H9 (cell line): ENCODE data around the gene CTIF. TPM values are rescaled to one million over a fixed set of nuclear protein-coding genes. Genes with fewer than 3 reads are reported as not detected.

Experiments used
- DNase-seq: peaks from one replicate; pipeline ENCODE4 v3.0.0-alpha.2; 2017
- H2AFZ ChIP-seq: one replicate; pipeline ENCODE4 v1.6.1; 2013; ENCODE audit warnings: mild to moderate bottlenecking, low read length, control low read depth, moderate library complexity
- H2AK5ac ChIP-seq: 2 replicates; pipeline ENCODE4 v1.6.1; 2013; ENCODE audit warnings: low read length, control low read depth, mixed read lengths; ENCODE audit not compliant: insufficient read length
- H2BK120ac ChIP-seq: one replicate; pipeline ENCODE4 v1.6.1; 2013; ENCODE audit warnings: low read depth, mild to moderate bottlenecking, low read length, control low read depth, inconsistent platforms; ENCODE audit not compliant: poor library complexity, severe bottlenecking
- H2BK12ac ChIP-seq: 2 replicates; pipeline ENCODE4 v1.6.1; 2013; ENCODE audit warnings: low read length, control low read depth, mixed read lengths, low read depth; ENCODE audit not compliant: insufficient read length
- H2BK15ac ChIP-seq: 2 replicates; pipeline ENCODE4 v1.6.1; 2013; ENCODE audit warnings: low read depth, low read length, control low read depth
- H2BK20ac ChIP-seq: one replicate; pipeline ENCODE4 v1.6.1; 2013; ENCODE audit warnings: low read depth, mild to moderate bottlenecking, low read length, control low read depth, inconsistent platforms; ENCODE audit not compliant: poor library complexity, severe bottlenecking
- H2BK5ac ChIP-seq: 2 replicates; pipeline ENCODE4 v1.6.1; 2013; ENCODE audit warnings: low read length, control low read depth, mixed read lengths; ENCODE audit not compliant: insufficient read length
- H3K14ac ChIP-seq: 2 replicates; pipeline ENCODE4 v1.6.1; 2013; ENCODE audit warnings: low read length, control low read depth; ENCODE audit not compliant: insufficient read depth
- H3K18ac ChIP-seq: 2 replicates; pipeline ENCODE4 v1.6.1; 2013; ENCODE audit warnings: low read depth, mild to moderate bottlenecking, mixed read lengths, low read length, control low read depth; ENCODE audit not compliant: insufficient read length
- H3K23ac ChIP-seq: 2 replicates; pipeline ENCODE4 v1.6.1; 2013; ENCODE audit warnings: low read length, control low read depth, mixed read lengths, low read depth; ENCODE audit not compliant: insufficient read length
- H3K23me2 ChIP-seq: 2 replicates; pipeline ENCODE4 v1.6.1; 2013; ENCODE audit warnings: low read depth, mild to moderate bottlenecking, mixed read lengths, low read length, control low read depth; ENCODE audit not compliant: insufficient read length, poor library complexity, severe bottlenecking
- H3K27ac ChIP-seq: 2 replicates; pipeline ENCODE4 v1.5.1; 2013; ENCODE audit warnings: low read length, control low read depth, mixed read lengths, low read depth; ENCODE audit not compliant: insufficient read length
- H3K27me3 ChIP-seq: 2 replicates; pipeline ENCODE4 v1.6.1; 2013; ENCODE audit warnings: low read length, control low read depth, inconsistent platforms; ENCODE audit not compliant: insufficient read depth
- H3K4ac ChIP-seq: 2 replicates; pipeline ENCODE4 v1.6.1; 2013; ENCODE audit warnings: low read depth, mild to moderate bottlenecking, control low read depth, inconsistent platforms, low read length, moderate library complexity
- H3K4me1 ChIP-seq: 2 replicates; pipeline ENCODE4 v1.6.1; 2013; ENCODE audit warnings: low read length, control low read depth, inconsistent platforms; ENCODE audit not compliant: insufficient read depth
- H3K4me2 ChIP-seq: 2 replicates; pipeline ENCODE4 v1.6.1; 2013; ENCODE audit warnings: low read length, control low read depth, mixed read lengths; ENCODE audit not compliant: insufficient read length, insufficient read depth
- H3K56ac ChIP-seq: 2 replicates; pipeline ENCODE4 v1.6.1; 2013; ENCODE audit warnings: low read depth, mild to moderate bottlenecking, mixed read lengths, low read length, control low read depth; ENCODE audit not compliant: insufficient read length
- H3K79me1 ChIP-seq: 2 replicates; pipeline ENCODE4 v1.6.1; 2013; ENCODE audit warnings: low read depth, mild to moderate bottlenecking, moderate library complexity, low read length, control low read depth, inconsistent platforms; ENCODE audit not compliant: insufficient read depth, poor library complexity, severe bottlenecking
- H3K79me2 ChIP-seq: 2 replicates; pipeline ENCODE4 v1.6.1; 2013; ENCODE audit warnings: low read length, control low read depth, inconsistent platforms; ENCODE audit not compliant: insufficient read depth
- H3K9ac ChIP-seq: 2 replicates; pipeline ENCODE4 v1.6.1; 2013; ENCODE audit warnings: low read length, control low read depth, mixed read lengths; ENCODE audit not compliant: insufficient read length; ENCODE audit errors: extremely low read depth
- H3K9me3 ChIP-seq: one replicate; pipeline ENCODE4 v1.6.1; 2013; ENCODE audit warnings: low read depth, low read length, inconsistent platforms; ENCODE audit not compliant: control insufficient read depth
- H3T11ph ChIP-seq: one replicate; pipeline ENCODE4 v1.6.1; 2013; ENCODE audit warnings: mild to moderate bottlenecking, low read length, control low read depth, inconsistent platforms
- H4K20me1 ChIP-seq: one replicate; pipeline ENCODE4 v1.6.1; 2013; ENCODE audit not compliant: control insufficient read depth, insufficient read length, insufficient read depth
- H4K5ac ChIP-seq: 2 replicates; pipeline ENCODE4 v1.6.1; 2013; ENCODE audit warnings: low read depth, mild to moderate bottlenecking, mixed read lengths, low read length, control low read depth; ENCODE audit not compliant: insufficient read length
- H4K8ac ChIP-seq: replicated peaks from 2 replicates; pipeline ENCODE4 v1.6.1; 2013; ENCODE audit warnings: low read length, control low read depth, mixed read lengths, low read depth; ENCODE audit not compliant: insufficient read length
- H4K91ac ChIP-seq: 2 replicates; pipeline ENCODE4 v1.6.1; 2013; ENCODE audit warnings: low read depth, mild to moderate bottlenecking, moderate library complexity, mixed read lengths, low read length, control low read depth; ENCODE audit not compliant: insufficient read length
- H3K27ac Mint-ChIP-seq, 3 experiments: 2 replicates in 2 of 3; 3 replicates in 1 of 3; pipeline ENCODE4 v1.8.0; 2020 to 2021; ENCODE audit warnings: mixed read lengths in 3 of 3, mild to moderate bottlenecking in 1 of 3, moderate library complexity in 1 of 3
- H3K27me3 Mint-ChIP-seq: 2 replicates; pipeline ENCODE4 v1.8.0; 2021; ENCODE audit warnings: low read depth, mild to moderate bottlenecking, moderate library complexity, mixed read lengths
- H3K36me3 Mint-ChIP-seq, 3 experiments: 2 replicates in 2 of 3; 3 replicates in 1 of 3; pipeline ENCODE4 v1.8.0; 2020 to 2021; ENCODE audit warnings: low read depth in 3 of 3, mixed read lengths in 3 of 3; ENCODE audit not compliant: insufficient read depth in 1 of 3
- H3K4me1 Mint-ChIP-seq, 2 experiments: 2 replicates each; pipeline ENCODE4 v1.8.0; 2020; ENCODE audit warnings: mixed read lengths in 2 of 2
- H3K4me3 Mint-ChIP-seq, 2 experiments: 2 replicates in 1 of 2; 3 replicates in 1 of 2; pipeline ENCODE4 v1.8.0; 2020 to 2021; ENCODE audit warnings: mild to moderate bottlenecking in 2 of 2, mixed read lengths in 2 of 2, moderate library complexity in 1 of 2
- H3K9me3 Mint-ChIP-seq, 2 experiments: 2 replicates in 1 of 2; 3 replicates in 1 of 2; pipeline ENCODE4 v1.8.0; 2020; ENCODE audit warnings: mild to moderate bottlenecking in 2 of 2, mixed read lengths in 2 of 2, moderate library complexity in 1 of 2
- WGBS: extraction: QIAGEN DNeasy Blood & Tissue Kit; methylation state at CpG from one replicate; pipeline ENCODE4 v1.1.7; 2013; ENCODE audit warnings: missing lambda C conversion rate, low lambda C conversion rate, mixed read lengths; ENCODE audit not compliant: insufficient read length; ENCODE audit errors: extremely low coverage; 5-methylcytosine and 5-hydroxymethylcytosine counted together
- total RNA-seq: library from RNA; stranded (reverse); gene quantifications from 2 replicates; pipeline ENCODE4 v1.2.1, GENCODE V29; 2021
- TF ChIP-seq, protein P1 (sequence below): fragments of 200-600 bp; sonication (generic); conservative IDR thresholded peaks from 3 replicates; pipeline ENCODE4 v1.8.0; 2021; ENCODE audit warnings: antibody characterized with exemption, mild to moderate bottlenecking

The CTIF gene
- total RNA-seq, 1 experiment from 2014 or later, result 15.8 TPM

DNA sequence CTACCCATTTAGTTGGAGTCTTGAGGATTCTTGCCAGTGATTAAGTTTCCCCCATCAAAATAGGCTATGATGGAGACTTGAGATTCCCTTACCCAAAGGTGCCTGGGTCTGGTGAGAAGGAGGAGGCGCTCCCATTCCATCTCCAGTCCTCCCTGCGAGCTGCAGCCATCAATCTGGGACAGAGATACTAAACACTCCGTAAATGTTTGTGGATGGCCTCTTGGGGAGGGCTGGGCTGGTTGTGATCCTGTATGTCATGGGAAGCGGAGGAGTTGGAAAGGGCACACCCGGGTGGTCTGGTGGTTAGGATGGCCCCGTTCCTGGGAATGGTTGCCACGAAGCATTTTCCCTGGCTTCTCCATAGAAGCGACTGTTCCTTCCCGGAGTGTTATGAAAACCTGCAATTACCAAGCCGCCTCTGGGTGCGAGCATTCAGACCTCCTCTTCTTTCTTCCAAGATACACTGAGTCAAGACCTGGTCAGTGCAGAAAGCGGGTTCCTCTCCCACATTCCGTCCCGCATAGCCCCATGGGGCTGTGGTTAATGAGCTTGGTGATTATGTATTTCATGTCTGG is 196.9 kb downstream of the CTIF start:
- Histone ChIP-seq H3K9me3 (no peaks in the 10 kb centered on the region), H3T11ph (no peak overlapping the region), H3K9ac (no peak overlapping the region), H2BK120ac (no peak overlapping the region), H4K91ac (no peak overlapping the region), H2BK15ac (no peak overlapping the region), H4K5ac (no peak overlapping the region), H3K27me3 (no peaks in the 10 kb centered on the region), H3K79me1 (no peaks in the 10 kb centered on the region), H3K4me2 (no peak overlapping the region), H3K79me2 (no peaks in the 10 kb centered on the region), H2AFZ (no peak overlapping the region), H2AK5ac (no peak overlapping the region), H2BK12ac (no peak overlapping the region), H2BK5ac (no peak overlapping the region), H3K4me1 (peaks cover 5% of the 10 kb centered on the region; the same call in 1 of the 2 replicates), H4K8ac (no peak overlapping the region), H3K23ac (no peak overlapping the region), H3K23me2 (no peaks in the 10 kb centered on the region), H3K27ac (no peak overlapping the region), H3K56ac (no peak overlapping the region), H3K14ac (no peak overlapping the region), H4K20me1 (no peaks in the 10 kb centered on the region), H2BK20ac (no peak overlapping the region), H3K18ac (no peak overlapping the region), H3K4ac (no peak overlapping the region)
- Mint-ChIP-seq H3K36me3 (no peaks in the 10 kb centered on the region), H3K9me3 (no peaks in the 10 kb centered on the region), H3K27me3 (no peaks in the 10 kb centered on the region; the same call in 1 of the 2 replicates), H3K4me3 (no peak overlapping the region; a peak in 1 of 5 replicates), H3K4me1 (peaks cover 14 to 17% of the 10 kb centered on the region in 2 experiments), H3K27ac (peak overlapping the region in 1 of 3 experiments; percentile 19; a peak in 1 of 7 replicates)
- DNase-seq, result no peak
- TF ChIP-seq, protein P1, sequence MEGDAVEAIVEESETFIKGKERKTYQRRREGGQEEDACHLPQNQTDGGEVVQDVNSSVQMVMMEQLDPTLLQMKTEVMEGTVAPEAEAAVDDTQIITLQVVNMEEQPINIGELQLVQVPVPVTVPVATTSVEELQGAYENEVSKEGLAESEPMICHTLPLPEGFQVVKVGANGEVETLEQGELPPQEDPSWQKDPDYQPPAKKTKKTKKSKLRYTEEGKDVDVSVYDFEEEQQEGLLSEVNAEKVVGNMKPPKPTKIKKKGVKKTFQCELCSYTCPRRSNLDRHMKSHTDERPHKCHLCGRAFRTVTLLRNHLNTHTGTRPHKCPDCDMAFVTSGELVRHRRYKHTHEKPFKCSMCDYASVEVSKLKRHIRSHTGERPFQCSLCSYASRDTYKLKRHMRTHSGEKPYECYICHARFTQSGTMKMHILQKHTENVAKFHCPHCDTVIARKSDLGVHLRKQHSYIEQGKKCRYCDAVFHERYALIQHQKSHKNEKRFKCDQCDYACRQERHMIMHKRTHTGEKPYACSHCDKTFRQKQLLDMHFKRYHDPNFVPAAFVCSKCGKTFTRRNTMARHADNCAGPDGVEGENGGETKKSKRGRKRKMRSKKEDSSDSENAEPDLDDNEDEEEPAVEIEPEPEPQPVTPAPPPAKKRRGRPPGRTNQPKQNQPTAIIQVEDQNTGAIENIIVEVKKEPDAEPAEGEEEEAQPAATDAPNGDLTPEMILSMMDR, result no peak
- WGBS, result no CpG with 5 or more reads among the region's 14 CpGs
